ENCODE data around the gene ATP1A1.

ATP1A1 gene

GRCh38 chr1:116391185-116391584 lies 18.1 kb downstream of the ATP1A1 start:
- Histone ChIP-seq H3K9me3 (ENCODE audit: insufficient read depth, low read length) (no peaks in the 10 kb centered on the region), H2AFZ (ENCODE audit: low read depth, low read length, severe bottlenecking) (no peak overlapping the region), H3F3A (ENCODE audit: insufficient read depth) (no peaks in the 10 kb centered on the region), H3K9ac (ENCODE audit: low read length) (no peak overlapping the region), H3K9me2 (replicated peaks; ENCODE audit: insufficient read depth, low read length) (no peaks in the 10 kb centered on the region), H4K20me1 (ENCODE audit: low read depth, low read length) (no peaks in the 10 kb centered on the region), H3K27ac (ENCODE audit: low read depth, low read length) (no peak overlapping the region), H3K36me3 (ENCODE audit: low read length) (peaks cover 21% of the 10 kb centered on the region; the same call in 1 of the 2 replicates), H3K27me3 (ENCODE audit: low read length) (no peaks in the 10 kb centered on the region), H3K4me2 (ENCODE audit: low read depth, low read length, poor library complexity, severe bottlenecking) (no peak overlapping the region), H3K4me3 (ENCODE audit: insufficient read depth, low read length, poor library complexity, severe bottlenecking) (no peak overlapping the region), H3K79me2 (ENCODE audit: insufficient read depth, low read length) (no peaks in the 10 kb centered on the region)
- TF ChIP-seq CTCF (IDR thresholded peaks at IDR 0.05; ENCODE audit: insufficient read depth, low read length, poor library complexity, severe bottlenecking) (no peak), EZH2phosphoT487 (conservative IDR thresholded peaks at IDR 0.05; ENCODE audit: low read length) (no peak)

- Histone ChIP-seq H3K9me3 (ENCODE audit: insufficient read depth, low read length) (no peaks in the 10 kb centered on the region), H3K9me2 (replicated peaks; ENCODE audit: insufficient read depth, low read length) (no peaks in the 10 kb centered on the region), H2AFZ (ENCODE audit: low read depth, low read length, severe bottlenecking) (no peak overlapping the region), H3F3A (ENCODE audit: insufficient read depth) (no peaks in the 10 kb centered on the region), H3K36me3 (ENCODE audit: low read length) (peaks cover 17% of the 10 kb centered on the region; the same call in 1 of the 2 replicates), H4K20me1 (ENCODE audit: low read depth, low read length) (no peaks in the 10 kb centered on the region), H3K27me3 (ENCODE audit: low read length) (no peaks in the 10 kb centered on the region), H3K9ac (ENCODE audit: low read length) (no peak overlapping the region), H3K79me2 (ENCODE audit: insufficient read depth, low read length) (no peaks in the 10 kb centered on the region), H3K4me3 (ENCODE audit: insufficient read depth, low read length, poor library complexity, severe bottlenecking) (no peak overlapping the region), H3K27ac (ENCODE audit: low read depth, low read length) (no peak overlapping the region), H3K4me2 (ENCODE audit: low read depth, low read length, poor library complexity, severe bottlenecking) (no peak overlapping the region)
- TF ChIP-seq EZH2phosphoT487 (conservative IDR thresholded peaks at IDR 0.05; ENCODE audit: low read length) (no peak), CTCF (IDR thresholded peaks at IDR 0.05; ENCODE audit: insufficient read depth, low read length, poor library complexity, severe bottlenecking) (no peak)
These were observed 19.8 kb downstream of the ATP1A1 start for GRCh38 chr1:116392717-116393404.

- Histone ChIP-seq H3K27ac (ENCODE audit: low read depth, low read length) (no peak overlapping the region), H3K36me3 (ENCODE audit: low read length) (peaks cover 20% of the 10 kb centered on the region; the same call in 1 of the 2 replicates), H3K4me2 (ENCODE audit: low read depth, low read length, poor library complexity, severe bottlenecking) (no peak overlapping the region), H3K27me3 (ENCODE audit: low read length) (no peaks in the 10 kb centered on the region), H3F3A (ENCODE audit: insufficient read depth) (no peaks in the 10 kb centered on the region), H3K9me2 (replicated peaks; ENCODE audit: insufficient read depth, low read length) (no peaks in the 10 kb centered on the region), H3K9ac (ENCODE audit: low read length) (no peak overlapping the region), H2AFZ (ENCODE audit: low read depth, low read length, severe bottlenecking) (no peak overlapping the region), H4K20me1 (ENCODE audit: low read depth, low read length) (no peaks in the 10 kb centered on the region), H3K79me2 (ENCODE audit: insufficient read depth, low read length) (no peaks in the 10 kb centered on the region), H3K9me3 (ENCODE audit: insufficient read depth, low read length) (no peaks in the 10 kb centered on the region), H3K4me3 (ENCODE audit: insufficient read depth, low read length, poor library complexity, severe bottlenecking) (no peak overlapping the region)
- TF ChIP-seq CTCF (IDR thresholded peaks at IDR 0.05; ENCODE audit: insufficient read depth, low read length, poor library complexity, severe bottlenecking) (no peak), EZH2phosphoT487 (conservative IDR thresholded peaks at IDR 0.05; ENCODE audit: low read length) (no peak)
These were observed 20.7 kb downstream of the ATP1A1 start for GRCh38 chr1:116393792-116394191.
